NCI-H748 (cell line): ENCODE results near the gene ZCCHC7.
"Not testable (repeated sequence)": the region's sequence is repeated elsewhere in the genome, so short reads cannot be mapped to it uniquely, and the experiment has no call there.

ENCODE experiments used
- DNase-seq: peaks from one replicate; lab custom pipeline; 2025; ENCODE audit not compliant: unreplicated experiment; lab: John Stamatoyannopoulos, UW

The ZCCHC7 gene

DNA sequence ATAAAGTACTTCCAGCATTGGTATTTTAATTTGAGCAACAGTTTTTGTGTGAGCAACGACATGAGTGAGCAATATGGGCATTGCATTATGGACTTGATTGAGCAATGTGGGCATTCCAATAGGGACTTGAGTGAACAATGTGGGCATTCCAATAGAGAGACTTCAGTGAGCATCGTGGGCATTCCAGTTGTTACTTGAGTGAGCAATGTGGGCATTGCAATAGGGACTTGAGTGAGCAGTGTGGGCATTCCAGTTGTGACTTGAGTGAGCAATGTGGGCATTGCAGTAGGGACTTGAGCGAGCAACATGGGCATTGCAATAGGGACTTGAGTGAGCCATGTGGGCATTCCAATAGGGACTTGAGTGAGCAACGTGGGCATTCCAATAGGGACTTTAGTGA, 52.2 kb downstream of the ZCCHC7 start:
- no peak for DNase-seq

DNA sequence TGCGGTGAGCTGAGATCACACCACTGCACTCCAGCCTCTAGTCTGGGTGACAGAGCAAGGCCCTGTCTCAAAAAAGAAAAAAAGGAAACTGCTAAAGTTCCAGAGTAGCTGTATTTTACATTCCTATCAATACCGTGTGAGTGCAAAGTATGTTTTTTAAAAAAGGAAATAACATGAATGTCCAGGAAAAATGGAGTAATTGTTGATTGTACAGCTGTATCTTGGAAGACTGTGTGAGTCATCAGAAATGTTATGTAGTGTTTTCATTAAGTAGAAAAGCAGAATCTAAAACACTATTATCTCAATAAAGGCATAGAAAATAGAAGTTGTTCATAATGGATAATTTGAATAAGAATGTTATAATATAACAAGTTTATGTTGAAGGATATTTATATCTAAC, 53.9 kb downstream of the ZCCHC7 start:
- no peak for DNase-seq

DNA sequence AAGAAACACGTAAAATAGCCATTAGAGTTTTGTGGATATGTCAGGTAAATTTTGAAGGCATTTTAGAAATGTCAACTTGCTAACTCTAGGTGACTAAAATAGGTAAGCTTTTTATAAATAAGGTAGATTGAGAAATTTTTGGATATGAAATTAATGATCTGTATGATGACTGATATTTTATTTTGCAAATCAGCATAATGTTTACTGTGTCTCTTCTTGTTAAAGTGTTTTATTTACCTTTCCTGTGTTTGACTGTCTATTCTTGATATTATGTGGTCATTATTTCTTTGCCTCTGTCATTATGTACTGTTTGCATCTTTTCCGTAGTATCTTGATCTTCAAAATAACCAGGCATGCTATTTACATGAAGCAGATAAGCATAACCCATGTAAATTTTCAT, 58.4 kb downstream of the ZCCHC7 start:
- no peak for DNase-seq

DNA sequence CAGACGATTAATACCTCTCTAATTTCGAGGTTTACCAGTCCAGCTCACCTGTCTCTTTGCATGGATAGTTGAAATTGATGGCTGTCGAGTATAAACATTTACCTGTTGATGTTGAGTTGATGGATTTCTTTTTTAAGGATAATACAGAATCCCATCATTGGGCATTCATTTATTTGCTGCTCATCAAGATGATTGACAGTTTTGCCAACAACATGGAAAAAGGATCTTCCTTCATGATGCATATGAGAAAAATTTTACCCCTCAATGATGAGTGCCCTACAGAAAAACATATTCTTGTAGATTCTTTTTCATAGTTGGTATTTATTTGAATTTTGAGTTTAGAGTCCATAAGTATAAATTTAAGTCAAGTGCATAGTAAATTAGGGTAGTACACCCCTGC, 59.2 kb downstream of the ZCCHC7 start:
- DNase-seq, result no peak

DNA sequence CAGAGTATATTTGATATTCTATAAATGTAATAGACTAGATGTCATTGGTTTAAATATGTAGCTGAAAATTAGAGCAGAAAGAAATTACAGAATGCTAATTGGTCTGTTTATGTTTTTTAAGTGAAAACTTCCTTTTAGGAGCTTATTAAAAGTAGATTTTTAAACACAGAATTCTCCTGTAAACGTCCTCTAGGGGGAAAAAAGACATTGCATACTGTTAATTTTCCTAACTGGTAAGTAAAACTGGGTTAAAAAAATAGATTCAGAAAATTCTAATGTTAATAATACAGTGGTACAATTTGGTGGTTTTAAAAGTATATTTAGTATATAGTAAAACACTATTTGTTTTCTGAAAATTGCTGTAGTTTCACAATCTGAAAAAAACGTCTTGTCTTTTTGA, 59.8 kb downstream of the ZCCHC7 start:
- DNase-seq, result no peak

DNA sequence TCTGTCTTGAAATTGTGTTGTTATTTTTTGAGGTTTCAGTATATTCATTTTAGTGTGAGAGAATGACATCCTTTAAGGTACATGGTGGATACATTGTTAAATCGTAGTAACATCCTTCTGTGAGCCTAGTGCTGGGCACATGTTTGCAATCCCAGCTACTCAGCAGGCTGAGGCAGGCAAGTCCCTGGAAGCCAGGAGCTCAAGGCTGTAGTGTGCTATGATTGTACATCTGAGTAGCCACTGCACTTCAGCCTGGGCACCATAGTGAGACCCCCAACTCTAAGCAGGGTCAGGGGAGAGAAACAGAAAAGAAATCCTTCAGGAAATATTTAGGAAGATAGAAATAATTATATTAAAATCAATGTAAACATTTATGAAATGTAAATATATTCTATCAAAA, 62.3 kb downstream of the ZCCHC7 start:
- no peak for DNase-seq

DNA sequence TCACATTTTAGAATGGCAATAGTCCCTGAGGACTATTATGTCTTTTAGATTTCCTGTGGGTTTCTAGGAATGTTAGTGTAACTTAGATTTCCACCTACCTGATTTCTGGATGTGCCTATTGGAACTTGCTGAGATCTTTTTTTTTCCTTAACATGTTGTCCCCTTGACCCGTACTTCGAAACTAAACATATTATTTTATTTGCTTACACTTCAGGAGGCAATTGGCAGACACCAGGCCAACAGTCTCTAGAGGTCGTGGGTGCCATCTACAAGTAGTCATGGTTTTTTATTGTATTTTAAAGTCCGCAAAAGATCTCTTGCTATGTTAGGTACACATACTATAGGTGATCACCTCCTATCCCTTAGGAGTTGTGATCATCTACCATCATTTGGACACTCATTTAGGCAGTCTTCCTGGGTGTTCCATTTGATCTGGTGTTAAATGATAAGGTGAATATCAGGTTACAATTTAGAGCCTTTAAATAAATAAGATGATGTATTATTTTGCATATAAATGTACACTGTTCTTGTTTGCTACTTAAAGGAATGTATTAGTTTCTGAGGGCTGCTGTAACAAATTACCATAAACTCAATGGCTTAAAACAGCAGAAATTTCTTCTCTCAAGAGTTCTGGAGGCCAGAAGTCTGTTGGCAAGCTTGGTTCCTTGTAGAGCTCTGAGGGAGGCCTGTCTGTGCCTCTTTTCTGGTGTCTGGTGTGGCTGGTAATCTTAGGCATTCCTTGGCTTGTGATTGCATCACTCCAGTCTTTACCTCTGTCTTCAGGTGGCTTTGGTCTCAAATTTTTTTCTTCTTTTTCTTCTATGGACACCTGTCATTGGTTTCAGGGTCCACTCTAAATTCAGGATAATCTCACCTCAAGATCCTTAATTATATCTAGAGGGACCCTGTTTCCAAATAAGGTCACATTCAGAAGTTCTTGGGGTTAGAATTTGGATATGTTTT, 64.8 kb downstream of the ZCCHC7 start:
- no peak for DNase-seq

DNA sequence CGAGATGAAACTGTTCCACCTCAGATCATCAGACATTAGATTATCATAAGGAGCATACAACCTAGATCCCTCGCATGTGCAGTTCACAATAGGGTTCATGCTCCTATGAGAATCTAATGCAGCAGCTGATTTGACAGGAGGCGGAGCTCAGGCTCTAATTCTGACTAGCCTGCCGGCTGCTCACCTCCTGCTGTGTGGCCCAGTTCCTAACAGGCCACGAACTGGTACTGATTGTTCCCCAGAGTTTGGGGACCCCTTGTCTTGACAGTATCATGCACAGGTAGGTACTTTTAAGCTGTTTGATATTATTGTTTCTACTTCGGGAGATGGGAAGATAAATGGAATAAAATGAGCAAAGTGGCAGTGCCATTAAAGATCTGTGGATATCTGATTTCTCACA, 66.9 kb downstream of the ZCCHC7 start:
- DNase-seq, result no peak

DNA sequence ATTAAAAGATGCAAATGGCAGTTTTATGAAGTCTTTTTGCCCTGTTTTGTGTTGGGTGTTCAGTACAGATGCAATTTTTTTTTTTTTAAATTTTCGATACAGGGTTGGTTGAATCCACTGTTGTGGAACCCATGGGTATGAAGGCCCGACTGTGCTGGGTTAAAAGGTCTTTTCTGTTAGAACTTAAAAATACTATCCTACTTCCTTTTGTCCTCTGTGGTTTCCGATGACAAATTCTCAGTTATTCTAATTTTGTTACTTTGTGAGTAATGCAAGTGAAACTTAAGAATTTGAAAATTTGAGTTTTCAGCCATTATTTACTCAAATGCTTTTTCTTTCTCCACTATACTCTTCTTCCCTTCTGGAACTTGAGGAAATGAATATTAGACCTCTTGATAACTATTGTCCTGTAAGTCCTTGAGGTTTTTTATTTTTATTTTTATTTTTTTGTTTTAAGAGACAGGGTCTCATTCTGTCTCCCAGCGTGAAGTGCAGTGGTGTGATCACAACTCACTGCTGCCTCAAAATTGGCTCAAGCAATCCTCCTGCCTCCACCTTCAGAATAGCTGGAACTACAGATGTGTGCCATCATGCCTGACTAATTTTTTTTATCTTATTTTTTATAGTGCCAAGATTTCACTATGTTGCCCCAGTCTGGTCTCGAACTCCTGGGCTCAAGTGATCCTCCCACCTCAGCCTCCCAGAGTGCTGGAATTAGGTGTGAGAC, 67.5 kb downstream of the ZCCHC7 start:
- no peak for DNase-seq

DNA sequence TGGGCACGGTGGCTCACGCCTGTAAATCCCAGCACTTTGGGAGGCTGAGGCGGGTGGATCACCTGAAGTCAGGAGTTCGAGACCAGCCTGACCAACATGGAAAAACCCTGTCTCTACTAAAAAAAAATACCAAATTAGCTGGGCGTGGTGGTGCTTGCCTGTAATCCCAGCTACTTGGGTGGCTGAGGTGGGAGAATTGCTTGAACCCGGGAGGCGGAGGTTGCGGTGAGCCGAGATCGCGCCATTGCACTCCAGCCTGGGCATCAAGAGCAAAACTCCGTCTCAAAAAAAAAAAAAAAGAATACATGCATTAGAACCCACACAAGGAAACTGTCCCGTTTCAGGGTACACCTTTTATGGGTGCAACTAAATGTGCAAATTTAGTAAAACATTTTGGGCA, 70.4 kb downstream of the ZCCHC7 start:
- not testable (repeated sequence) for DNase-seq

DNA sequence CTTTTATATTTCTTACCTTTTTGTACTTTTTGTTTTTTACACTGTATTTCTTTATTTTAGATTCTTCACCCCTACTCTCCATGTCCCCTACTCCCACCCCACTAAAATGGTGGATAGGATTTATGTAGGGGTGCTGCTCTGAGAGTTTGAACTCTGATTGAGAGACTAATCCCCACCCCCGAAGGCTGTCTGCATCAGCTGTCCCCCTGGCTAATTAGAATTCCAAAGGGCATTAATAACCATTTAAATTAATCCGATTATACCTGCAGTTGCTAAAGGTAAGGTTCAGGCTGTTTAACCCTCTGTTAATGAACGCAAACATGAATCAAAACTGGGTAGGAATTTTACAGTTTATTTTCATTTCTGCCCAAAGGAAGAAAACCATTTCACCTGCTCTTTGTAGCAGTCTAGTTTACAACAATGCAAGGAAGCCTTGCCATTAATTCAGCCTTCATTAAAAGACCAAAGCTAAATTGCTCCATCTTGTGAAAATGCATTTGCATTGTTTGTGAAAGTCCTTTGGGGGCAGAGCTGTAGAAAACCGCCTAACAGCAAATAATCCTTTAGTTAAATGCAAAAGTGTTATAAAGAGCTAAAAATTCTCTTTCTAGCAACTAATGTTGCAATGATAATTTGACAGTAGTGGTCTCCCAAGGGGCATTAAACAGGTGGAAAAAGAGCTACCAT, 71.2 kb downstream of the ZCCHC7 start:
- DNase-seq, result peak; percentile 2

DNA sequence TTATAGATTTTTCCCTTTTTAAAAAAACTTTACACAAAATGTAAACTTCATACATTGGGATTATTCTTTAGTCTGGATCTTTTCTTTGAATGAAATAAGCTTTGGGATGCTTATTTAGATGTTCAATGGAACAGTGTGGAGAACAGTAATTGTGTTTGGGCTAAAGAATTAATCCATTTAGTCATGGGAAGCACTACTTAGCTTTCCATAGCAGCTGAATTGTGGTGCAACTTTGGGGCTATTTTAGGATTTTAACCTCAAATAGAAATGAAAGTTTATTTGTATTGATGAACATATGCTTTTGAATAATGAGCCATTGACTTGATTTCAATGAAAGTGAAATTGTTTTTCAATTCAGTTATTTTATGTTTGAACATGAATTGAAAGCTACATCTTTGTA, 72.4 kb downstream of the ZCCHC7 start:
- no peak for DNase-seq

DNA sequence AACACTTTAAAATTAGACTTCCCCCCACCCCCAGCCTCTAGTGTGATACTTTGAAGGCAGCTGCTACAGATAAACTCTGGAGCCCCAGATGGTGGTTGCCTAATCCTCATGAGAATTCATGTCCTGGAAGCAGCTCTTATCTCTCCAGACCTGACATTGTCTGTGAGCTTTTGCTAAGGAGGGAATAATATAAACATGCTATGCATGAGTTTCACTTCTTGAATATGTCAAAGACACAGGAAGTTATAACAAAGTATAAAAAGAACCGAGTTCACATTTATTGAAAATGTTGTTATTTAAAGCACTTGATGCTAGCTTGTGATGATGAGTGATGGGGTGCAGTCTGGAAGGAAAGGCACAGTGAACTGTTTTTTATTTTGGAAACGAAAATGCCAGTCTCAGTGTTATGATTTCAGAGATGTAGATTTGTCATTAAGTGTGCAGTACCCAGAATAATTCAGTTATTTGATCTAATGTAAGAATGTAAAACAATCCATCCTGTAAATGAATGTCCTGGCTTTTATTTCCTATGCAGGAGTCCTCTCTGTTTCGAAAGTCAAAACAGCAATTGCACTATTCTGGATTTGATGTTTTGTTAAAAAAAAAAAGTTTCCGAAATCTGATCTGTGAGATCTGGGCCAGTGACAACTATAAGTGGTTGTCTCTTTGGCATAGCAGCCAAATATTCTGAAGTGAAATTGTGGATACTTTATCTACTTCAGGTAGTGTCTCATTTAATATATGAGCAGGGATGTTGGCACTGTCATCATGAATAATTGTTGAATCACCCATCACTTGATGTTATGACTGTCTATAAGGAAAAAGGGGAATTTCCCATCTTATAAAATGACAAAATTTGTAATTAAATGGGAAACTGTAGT, 77.0 kb downstream of the ZCCHC7 start:
- DNase-seq, result no peak

DNA sequence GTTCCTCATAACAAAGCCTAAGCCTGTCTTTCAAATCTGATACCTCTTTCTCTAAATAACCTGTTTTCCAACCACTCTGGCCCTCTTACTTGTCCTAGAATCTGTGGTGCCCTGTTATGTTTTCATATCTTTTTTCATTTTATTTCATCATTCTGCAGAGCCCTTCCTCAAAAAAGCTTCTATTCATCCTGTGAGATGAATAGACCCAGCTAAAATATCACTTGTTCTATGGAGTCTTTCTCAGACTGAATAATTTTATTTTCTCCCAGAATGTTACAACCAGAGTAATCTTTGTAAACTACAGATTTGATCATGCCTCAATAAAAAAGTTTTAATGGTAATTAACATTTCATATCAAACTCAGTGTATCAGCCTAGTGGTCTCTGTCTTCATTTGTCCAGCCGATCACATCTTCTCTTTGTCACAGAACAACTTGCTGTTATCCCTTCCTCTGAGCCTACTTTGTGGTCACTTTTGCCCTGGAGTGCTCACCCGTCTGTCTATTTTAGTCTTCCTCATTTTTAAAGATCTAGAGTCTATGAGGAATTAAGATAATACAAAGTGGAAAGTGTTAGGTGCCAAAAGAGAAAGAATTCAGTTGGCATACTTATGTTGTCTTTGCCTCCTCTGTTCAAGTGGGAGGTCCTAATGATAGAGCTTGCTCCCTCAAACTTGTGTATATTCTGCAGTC, 77.8 kb downstream of the ZCCHC7 start:
- DNase-seq, result no peak

DNA sequence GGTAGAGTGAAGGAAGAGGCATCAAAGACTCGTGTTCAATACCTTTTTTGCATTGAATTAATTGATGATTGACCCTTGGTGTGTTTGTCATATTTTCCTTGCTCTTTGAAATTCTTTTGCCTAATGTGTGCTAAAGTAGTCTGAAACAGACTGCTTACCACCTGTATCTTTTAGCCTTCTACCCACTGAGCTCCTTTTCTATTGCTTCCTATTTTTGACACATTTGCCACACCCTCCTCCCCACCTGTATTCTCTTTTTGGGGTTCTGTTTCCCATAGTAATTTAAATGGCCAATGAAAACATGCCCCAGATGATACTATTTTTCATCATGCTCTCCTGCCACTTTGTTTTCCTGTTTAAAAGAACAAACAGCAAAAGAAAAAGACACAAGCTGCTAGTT, 78.5 kb downstream of the ZCCHC7 start:
- DNase-seq, result no peak

DNA sequence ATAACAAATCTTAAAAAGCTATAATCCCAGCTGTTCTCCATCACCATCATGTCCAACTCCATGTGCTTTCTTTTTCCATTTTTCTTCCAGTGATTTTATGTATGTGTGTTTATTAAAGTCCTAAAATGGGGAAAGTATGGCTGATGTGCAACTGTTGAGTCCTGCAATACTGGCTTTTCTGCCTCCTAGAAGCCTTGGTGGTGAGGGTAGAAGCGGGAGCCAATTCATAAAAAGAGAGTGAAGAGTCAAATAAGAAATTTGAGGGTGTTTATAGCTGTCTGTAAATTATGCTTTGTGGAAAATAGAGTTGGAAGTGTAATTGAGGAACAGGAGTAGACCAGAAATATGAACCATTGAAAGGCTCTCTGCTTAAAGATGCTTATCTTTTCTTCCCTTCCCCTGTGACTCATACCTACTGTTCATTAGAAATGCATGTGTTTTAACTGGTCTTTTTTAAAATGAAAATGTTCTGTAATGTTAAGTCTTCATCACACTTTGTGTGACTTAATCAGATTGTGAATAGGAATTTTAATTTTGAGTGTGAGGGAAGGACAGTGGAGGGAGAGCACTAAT, 80.1 kb downstream of the ZCCHC7 start:
- DNase-seq, result no peak

DNA sequence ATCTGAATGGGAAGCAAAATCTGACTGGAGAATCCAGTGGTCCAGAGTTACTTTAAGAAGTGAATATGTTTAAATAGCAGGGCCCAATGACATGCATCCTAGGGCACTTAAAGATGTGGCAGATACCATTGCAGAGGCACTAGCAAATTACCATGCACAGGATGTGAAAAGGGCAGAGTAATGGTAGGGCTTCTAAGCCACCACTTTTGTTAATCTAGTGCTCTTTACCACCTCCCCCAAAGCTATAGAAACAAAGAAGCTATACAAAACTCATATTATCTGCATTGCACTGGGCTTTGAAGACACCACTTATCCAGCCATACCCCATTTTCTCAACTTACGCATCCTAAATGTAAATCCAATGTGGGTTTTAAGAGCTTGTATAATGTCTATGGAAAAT, 81.2 kb downstream of the ZCCHC7 start:
- DNase-seq, result no peak

DNA sequence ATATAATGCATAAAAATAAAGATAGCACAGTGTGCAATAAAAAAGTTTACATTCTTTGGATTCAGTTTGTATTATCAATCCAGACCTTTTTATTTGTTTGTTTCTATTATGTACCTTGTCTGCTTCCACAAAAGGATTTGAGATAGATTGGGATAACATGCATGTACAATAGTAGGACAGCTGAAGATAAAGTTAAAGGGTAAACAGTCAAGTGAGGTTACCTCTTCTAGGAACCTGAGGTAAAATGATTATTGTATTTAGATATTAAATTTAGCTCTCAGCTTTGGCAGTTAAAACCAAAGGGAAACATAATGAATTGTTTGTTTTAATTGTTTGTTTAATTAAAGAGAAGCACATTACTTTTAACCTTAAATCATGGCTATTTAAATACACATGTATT, 81.7 kb downstream of the ZCCHC7 start:
- no peak for DNase-seq

DNA sequence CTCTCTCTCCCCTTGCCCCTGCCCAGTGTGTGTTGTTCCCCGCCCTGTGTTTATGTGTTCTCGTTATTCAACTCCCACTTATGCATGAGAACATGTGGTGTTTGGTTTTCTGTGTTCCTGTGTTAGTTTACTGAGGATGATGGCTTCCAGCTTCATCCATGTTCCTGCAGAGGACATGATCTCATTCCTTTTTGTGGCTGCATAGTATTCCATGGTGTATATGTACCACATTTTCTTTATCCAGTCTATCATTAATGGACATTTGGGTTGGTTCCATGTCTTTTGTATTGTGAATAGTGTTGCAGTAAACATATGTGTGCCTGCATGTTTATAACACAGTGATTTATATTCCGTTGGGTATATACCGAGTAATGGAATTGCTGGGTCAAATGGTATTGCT, 83.1 kb downstream of the ZCCHC7 start:
- not testable (repeated sequence) for DNase-seq

DNA sequence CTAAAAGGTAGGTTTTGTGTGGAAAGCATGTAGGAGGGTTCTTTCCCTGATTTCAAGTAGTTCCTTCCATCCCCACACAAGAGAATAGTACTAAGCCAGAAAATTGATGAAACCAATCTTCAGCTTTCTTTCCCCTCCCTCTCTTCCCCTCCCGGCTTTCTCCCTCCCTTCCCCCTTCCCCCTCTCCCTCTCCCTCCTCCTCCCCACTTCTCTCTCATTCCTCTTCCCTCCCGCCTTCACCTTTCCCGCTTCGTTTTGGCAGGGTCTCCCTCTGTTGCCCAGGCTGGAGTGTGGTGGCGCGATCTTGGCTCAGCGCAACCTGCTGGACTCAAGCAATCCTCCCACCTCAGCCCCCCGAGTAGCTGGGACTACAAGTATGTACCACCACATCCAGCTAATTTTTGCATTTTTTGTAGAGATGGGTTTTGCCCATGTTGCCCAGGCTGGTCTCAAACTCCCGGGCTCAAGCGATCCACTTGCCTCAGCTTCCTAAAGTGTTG, 85.8 kb downstream of the ZCCHC7 start:
- no peak for DNase-seq
